Endothelial cell of umbilical vein (primary cell): Measurements from ENCODE around the gene TENM4. TPM values are rescaled to one million over a fixed set of nuclear protein-coding genes. Genes with fewer than 3 reads are reported as not detected.

ENCODE experiments used
- BruUV-seq: library from RNA; stranded (reverse); fragments of 400-500 nt; replicated peaks from 2 replicates; lab custom pipeline; 2021; lab: Mats Ljungman, UMichigan
- CTCF ChIA-PET: fragments of 300-600, 350-600 bp; sonication (Branson Sonifier 250); formaldehyde crosslinking; loops from one replicate; lab custom pipeline; 2021; ENCODE audit warnings: antibody characterized with exemption, inconsistent platforms; lab: Charles Lee
- POLR2A ChIA-PET: fragments of 300-600, 350-600 bp; sonication (Branson Sonifier 250); formaldehyde crosslinking; loops from one replicate; lab custom pipeline; 2021; ENCODE audit warnings: antibody characterized with exemption, inconsistent platforms; lab: Charles Lee
- DNase-seq: peaks from one replicate; pipeline ENCODE4 v3.0.0-alpha.2; 2011; ENCODE audit warnings: low read depth, low spot score
- FAIRE-seq: peaks from 2 replicates; lab custom pipeline; 2011; peaks lifted over from hg19 to GRCh38; lab: Jason Lieb, UNC
- H2AFZ ChIP-seq: 2 replicates; pipeline ENCODE4 v1.6.0; 2012; ENCODE audit warnings: low read depth, low read length, control low read depth, inconsistent platforms
- H3K27ac ChIP-seq: 2 replicates; pipeline ENCODE4 v1.5.1; 2011; ENCODE audit warnings: low read depth, mild to moderate bottlenecking, control low read depth, low read length, moderate library complexity; ENCODE audit not compliant: insufficient read depth
- H3K27me3 ChIP-seq, 2 experiments: 2 replicates each; pipeline versions ENCODE4 v1.6.0 to v1.6.1; 2011; ENCODE audit warnings: low read length in 2 of 2, mixed read lengths in 1 of 2; ENCODE audit not compliant: control insufficient read depth in 2 of 2, insufficient read depth in 2 of 2
- H3K36me3 ChIP-seq, 2 experiments: 2 replicates in 1 of 2; 3 replicates in 1 of 2; pipeline ENCODE4 v1.5.1; 2011; ENCODE audit warnings: low read length in 2 of 2, mild to moderate bottlenecking in 1 of 2, moderate library complexity in 1 of 2; ENCODE audit not compliant: control insufficient read depth in 2 of 2, insufficient read depth in 2 of 2; ENCODE audit errors: extremely low read depth in 1 of 2
- H3K4me1 ChIP-seq: 3 replicates; pipeline ENCODE4 v1.5.1; 2011; ENCODE audit warnings: mild to moderate bottlenecking, low read length; ENCODE audit not compliant: control insufficient read depth, insufficient read depth; ENCODE audit errors: extremely low read depth
- H3K4me2 ChIP-seq: 2 replicates; pipeline ENCODE4 v1.6.1; 2011; ENCODE audit warnings: low read length, control low read depth, mixed read lengths; ENCODE audit not compliant: insufficient read depth
- H3K4me3 ChIP-seq, 3 experiments: fragments of 200-600 bp in 1 of 3; sonication (generic), shearing (Covaris generic) in 1 of 3; replicated peaks in 1 of 3; 2 replicates each; pipeline ENCODE4 v1.5.1; 2011 to 2016; ENCODE audit warnings: control low read depth in 3 of 3, low read length in 3 of 3, mild to moderate bottlenecking in 2 of 3, inconsistent platforms in 1 of 3, low read depth in 1 of 3, moderate library complexity in 1 of 3; ENCODE audit not compliant: insufficient read depth in 1 of 3
- H3K79me2 ChIP-seq: 2 replicates; pipeline ENCODE4 v1.6.0; 2012; ENCODE audit warnings: low read length, inconsistent platforms; ENCODE audit not compliant: control insufficient read depth, insufficient read depth
- H3K9ac ChIP-seq: replicated peaks from 2 replicates; pipeline ENCODE3; 2011; ENCODE audit warnings: low read length, control low read depth; ENCODE audit not compliant: insufficient read depth; ENCODE audit errors: extremely low read depth
- H3K9me1 ChIP-seq: replicated peaks from 3 replicates; pipeline ENCODE4 v1.6.0; 2011; ENCODE audit warnings: mild to moderate bottlenecking, low read length; ENCODE audit not compliant: control insufficient read depth, insufficient read depth; ENCODE audit errors: extremely low read depth
- H3K9me3 ChIP-seq: replicated peaks from 2 replicates; pipeline ENCODE4 v1.5.1; 2012; ENCODE audit warnings: low read length, inconsistent platforms; ENCODE audit not compliant: control insufficient read depth, insufficient read depth
- H4K20me1 ChIP-seq: replicated peaks from 2 replicates; pipeline ENCODE3; 2011; ENCODE audit warnings: mild to moderate bottlenecking, low read length; ENCODE audit not compliant: control insufficient read depth, insufficient read depth; ENCODE audit errors: extremely low read depth
- CTCF ChIP-seq, 2 donors: IDR thresholded peaks; 1 replicate in 1 of 2; 2 replicates in 1 of 2; pipeline ENCODE4 v1.5.1; 2011; ENCODE audit warnings: low read length in 2 of 2, mild to moderate bottlenecking in 2 of 2, moderate library complexity in 2 of 2, control low read depth in 1 of 2, inconsistent platforms in 1 of 2, low read depth in 1 of 2; ENCODE audit not compliant: insufficient read depth in 1 of 2; ENCODE audit errors: extremely low read depth in 1 of 2
- EZH2 ChIP-seq: IDR thresholded peaks from 2 replicates; pipeline ENCODE4 v1.6.1; 2012; ENCODE audit warnings: borderline replicate concordance, low read depth, mild to moderate bottlenecking, moderate library complexity, low read length, inconsistent platforms; ENCODE audit not compliant: severe bottlenecking
- FOS ChIP-seq: IDR thresholded peaks from 2 replicates; pipeline ENCODE4 v1.6.1; 2011; ENCODE audit warnings: mild to moderate bottlenecking, low read length, moderate library complexity, borderline replicate concordance; ENCODE audit not compliant: insufficient read depth
- GATA2 ChIP-seq: IDR thresholded peaks from 2 replicates; pipeline ENCODE4 v1.7.0; 2011; ENCODE audit warnings: low read depth, mild to moderate bottlenecking, moderate library complexity, mixed read lengths, low read length; ENCODE audit not compliant: insufficient read length, insufficient read depth
- JUN ChIP-seq: IDR thresholded peaks from 2 replicates; pipeline ENCODE4 v1.6.1; 2011; ENCODE audit warnings: borderline replicate concordance, low read depth; ENCODE audit not compliant: insufficient read length, insufficient read depth
- MYC ChIP-seq: IDR thresholded peaks from one replicate; pipeline ENCODE4 v1.6.1; 2011; ENCODE audit warnings: mild to moderate bottlenecking, low read depth, low read length
- POLR2A ChIP-seq: IDR thresholded peaks from 2 replicates; pipeline ENCODE4 v1.6.1; 2012; ENCODE audit warnings: low read depth, mild to moderate bottlenecking, control low read depth, low read length
- POLR2AphosphoS5 ChIP-seq: IDR thresholded peaks from 2 replicates; pipeline ENCODE4 v1.6.1; 2012; ENCODE audit warnings: low read depth, mild to moderate bottlenecking, control low read depth, low read length, moderate library complexity; ENCODE audit not compliant: insufficient read depth
- dilution Hi-C: fragments of 300-500 bp; cut with MboI; formaldehyde crosslinking; loops from one replicate; pipeline ENCODE4 v1.15.0; 2019; ENCODE audit warnings: low sequenced_read_pairs; ENCODE audit not compliant: extremely low pct_ligation_motif_present
- intact Hi-C: fragments of 100-400 bp; cut with micrococcal nuclease; formaldehyde crosslinking; loops from one replicate; pipeline ENCODE4 v1.10.0; 2022
- polyA plus RNA-seq, 4 experiments: library from polyadenylated mRNA; depleted of rRNA in 3 of 4; stranded (reverse) in 3 of 4; unstranded in 1 of 4; fragments of >200 nt; gene quantifications; 2 replicates each; pipeline versions ENCODE4 v1.2.1 to v1.2.3, GENCODE V29; 2011 to 2012; ENCODE audit warnings: missing spikeins in 1 of 4
- total RNA-seq: library from RNA; stranded (reverse); gene quantifications from 2 replicates; pipeline ENCODE4 v1.2.3, GENCODE V29; 2021
- TF ChIP-seq, protein P1 (sequence below): IDR thresholded peaks from 2 replicates; pipeline ENCODE4 v1.6.1; 2011; ENCODE audit not compliant: insufficient read depth, insufficient read length

The TENM4 gene
- total and polyA plus RNA-seq, 2 donors (not counting 3 experiments of a cell fraction or from before 2014, with no cell fraction given) = 0.06 to 0.27 TPM

DNA sequence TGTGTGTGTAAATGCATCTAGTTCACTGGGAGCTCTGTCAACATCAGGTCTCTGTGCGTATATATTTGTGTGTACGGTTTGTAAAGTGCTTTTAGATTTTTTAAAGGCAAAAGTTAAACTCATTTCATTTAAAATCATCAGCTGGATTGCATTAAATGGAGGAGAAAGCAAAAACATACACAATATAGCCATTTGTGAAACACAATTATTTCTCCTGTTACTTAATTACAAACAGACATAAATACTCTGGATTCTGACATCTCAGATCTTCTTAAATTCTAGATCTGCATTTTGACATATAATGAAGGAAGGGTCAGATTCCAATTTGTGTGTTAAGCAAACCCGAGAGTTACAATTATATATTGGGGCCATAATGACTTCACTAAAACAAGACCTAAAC, 590.8 kb downstream of the TENM4 start:
- no peak overlapping the region for H2AFZ ChIP-seq
- H4K20me1 ChIP-seq = no peaks in the 10 kb centered on the region
- DNase-seq = no peak
- TF ChIP-seq POLR2AphosphoS5 (no peak), GATA2 (no peak), EZH2 (no peak)
- H3K9me3 ChIP-seq = no peaks in the 10 kb centered on the region
- H3K4me3 ChIP-seq = no peak overlapping the region
- H3K36me3 ChIP-seq = no peaks in the 10 kb centered on the region
- H3K4me1 ChIP-seq = no peaks in the 10 kb centered on the region
- BruUV-seq = no TSS peak
- no peaks in the 10 kb centered on the region for H3K27me3 ChIP-seq
- H3K79me2 ChIP-seq = no peaks in the 10 kb centered on the region
- no peak overlapping the region for H3K4me2 ChIP-seq
- POLR2A ChIA-PET = no interaction called here
- no peak overlapping the region for H3K27ac ChIP-seq
- CTCF ChIA-PET = interaction anchor here (1.1 to 1.3 kb wide), 3 partner anchors 8 to 250 kb away, joined by 3 read pairs; no protein-coding TSS in a partner anchor
- H3K9me1 ChIP-seq = no peaks in the 10 kb centered on the region
- intact Hi-C loops (no loop called here), dilution Hi-C loops (no loop called here)
- FAIRE-seq = no peak
- H3K9ac ChIP-seq = no peak overlapping the region

- BruUV-seq = no TSS peak
- H3K4me2 ChIP-seq = no peak overlapping the region
Measured at GRCh38 chr11:78846269-78846668, 594.6 kb downstream of the TENM4 start.

More at GRCh38 chr11:78846269-78846668, 594.6 kb downstream of the TENM4 start:
- TF ChIP-seq POLR2A (no peak), FOS (no peak), EZH2 (no peak), GATA2 (no peak), POLR2AphosphoS5 (no peak), CTCF (IDR thresholded peaks at IDR 0.05; ENCODE audit: extremely low read depth in 1 of 2, insufficient read depth in 1 of 2, low read depth in 1 of 2, low read length in 2 of 2) (no peak), MYC (no peak), JUN (no peak)
- TF ChIP-seq, protein P1, sequence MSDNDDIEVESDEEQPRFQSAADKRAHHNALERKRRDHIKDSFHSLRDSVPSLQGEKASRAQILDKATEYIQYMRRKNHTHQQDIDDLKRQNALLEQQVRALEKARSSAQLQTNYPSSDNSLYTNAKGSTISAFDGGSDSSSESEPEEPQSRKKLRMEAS = no peak
- dilution Hi-C loops (no loop called here), intact Hi-C loops (no loop called here)
- no peak for DNase-seq
- H3K4me1 ChIP-seq = no peaks in the 10 kb centered on the region
- POLR2A ChIA-PET = no interaction called here
- no peak overlapping the region for H3K4me3 ChIP-seq
- no peaks in the 10 kb centered on the region for H3K79me2 ChIP-seq
- no peaks in the 10 kb centered on the region for H4K20me1 ChIP-seq
- H3K9ac ChIP-seq = no peak overlapping the region
- no peaks in the 10 kb centered on the region for H3K36me3 ChIP-seq
- H3K9me3 ChIP-seq = no peaks in the 10 kb centered on the region
- H2AFZ ChIP-seq = no peak overlapping the region
- no peak for FAIRE-seq
- no peaks in the 10 kb centered on the region for H3K9me1 ChIP-seq
- no peak overlapping the region for H3K27ac ChIP-seq
- H3K27me3 ChIP-seq = peaks cover 0 to 2% of the 10 kb centered on the region in 2 experiments
- CTCF ChIA-PET = interaction anchor here (1.0 kb wide), 1 partner anchor 20 kb away, joined by 3 read pairs; no protein-coding TSS in a partner anchor
